Ecto neural progenitor cell (in vitro differentiated cells): ENCODE data around the gene RUFY4.
"Not testable (repeated sequence)": the region's sequence is repeated elsewhere in the genome, so short reads cannot be mapped to it uniquely, and the experiment has no call there.

Source experiments
- DNase-seq: peaks from one replicate; pipeline ENCODE4 v3.0.0-alpha.2; 2018; ENCODE audit warnings: low spot score

The RUFY4 gene

DNA sequence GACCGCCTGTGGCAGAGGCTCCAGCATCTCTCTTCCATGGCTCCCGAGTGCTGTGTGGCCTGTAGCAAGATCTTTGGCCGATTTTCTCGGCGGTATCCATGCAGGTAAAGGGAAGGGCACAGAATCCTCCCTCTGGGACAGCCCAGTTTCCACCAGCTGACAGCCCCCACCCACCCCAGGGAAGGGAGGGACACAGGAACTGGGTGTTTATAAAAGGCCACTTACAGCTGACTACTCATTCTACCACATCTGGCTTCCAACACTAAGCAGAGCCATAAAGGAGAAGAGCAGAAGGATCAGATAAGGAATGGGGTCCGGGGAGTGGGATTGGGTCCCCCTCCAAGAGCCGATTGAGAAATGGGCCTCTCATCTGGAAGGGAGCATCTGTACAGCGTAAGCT, 20.2 kb downstream of the RUFY4 start:
- DNase-seq = no peak

DNA sequence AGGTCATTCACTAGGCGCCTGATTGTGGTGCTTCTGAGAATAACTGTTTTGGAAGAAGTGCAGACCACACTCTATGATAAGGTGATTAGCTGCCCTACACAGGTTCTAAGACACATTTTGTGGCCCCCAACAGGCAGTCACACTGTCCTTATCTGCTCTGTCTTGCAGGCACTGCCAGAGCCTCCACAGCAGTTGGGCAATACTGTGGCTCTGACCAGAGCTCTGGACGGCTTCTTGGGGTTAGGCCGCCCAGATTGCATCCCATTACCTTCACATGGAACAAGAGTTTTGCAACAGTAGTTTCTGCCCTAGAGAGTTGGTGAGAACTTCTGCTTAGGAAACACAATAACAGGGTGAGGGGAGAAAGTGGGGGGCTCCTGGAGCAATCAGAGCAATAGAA, 22.7 kb downstream of the RUFY4 start:
- no peak for DNase-seq

DNA sequence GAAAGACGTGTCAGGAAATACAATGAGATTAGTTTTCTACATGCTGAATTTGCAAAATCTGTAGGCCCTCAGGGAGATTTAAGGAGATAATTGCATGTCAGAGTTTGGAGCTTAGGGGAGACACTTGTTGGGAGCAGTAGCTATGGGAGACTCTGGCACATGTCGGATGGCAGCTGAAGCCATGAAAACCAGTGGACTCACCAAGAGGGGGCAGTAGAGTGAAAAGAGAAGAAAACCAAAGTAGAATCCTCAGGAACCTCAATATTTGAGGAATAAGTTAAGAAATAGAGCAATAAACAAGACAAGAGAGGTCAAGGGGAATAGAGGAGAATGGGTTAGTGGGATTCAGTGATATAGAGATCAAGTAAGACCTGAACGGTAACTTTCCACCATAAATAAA, 24.8 kb downstream of the RUFY4 start:
- no peak for DNase-seq

DNA sequence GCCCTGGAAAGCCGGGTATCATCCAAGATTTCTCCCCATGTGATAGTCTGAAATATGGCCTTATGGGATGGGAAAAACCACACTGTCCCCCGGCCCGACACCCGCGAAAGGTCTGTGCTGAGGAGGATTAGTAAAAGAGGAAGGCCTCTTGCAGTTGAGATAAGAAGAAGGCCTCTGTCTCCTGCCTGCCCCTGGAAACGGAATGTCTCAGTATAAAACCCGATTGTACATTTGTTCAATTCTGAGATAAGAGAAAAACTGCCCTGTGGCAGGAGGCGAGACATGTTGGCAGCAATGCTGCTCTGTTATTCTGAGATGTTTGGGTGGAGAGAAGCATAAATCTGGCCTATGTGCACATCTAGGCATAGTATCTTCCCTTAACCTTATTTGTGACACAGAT, 26.8 kb downstream of the RUFY4 start:
- no peak for DNase-seq

DNA sequence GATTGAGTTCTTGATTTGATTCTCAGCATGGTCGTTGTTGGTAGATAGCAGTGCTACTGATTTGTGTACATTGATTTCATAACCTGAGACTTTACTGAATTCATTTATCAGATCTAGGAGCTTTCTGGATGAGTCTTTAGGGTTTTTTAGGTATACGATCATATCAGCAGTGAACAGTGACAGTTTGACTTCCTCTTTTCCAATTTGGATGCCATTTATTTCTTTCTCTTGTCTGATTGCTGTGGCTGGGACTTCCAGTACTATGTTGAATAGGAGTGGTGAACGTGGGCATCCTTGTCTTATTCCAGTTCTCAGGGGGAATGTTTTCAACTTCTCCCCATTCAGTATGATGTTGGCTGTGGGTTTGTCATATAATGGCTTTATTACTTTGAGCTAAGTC, 28.9 kb downstream of the RUFY4 start:
- DNase-seq = no peak

DNA sequence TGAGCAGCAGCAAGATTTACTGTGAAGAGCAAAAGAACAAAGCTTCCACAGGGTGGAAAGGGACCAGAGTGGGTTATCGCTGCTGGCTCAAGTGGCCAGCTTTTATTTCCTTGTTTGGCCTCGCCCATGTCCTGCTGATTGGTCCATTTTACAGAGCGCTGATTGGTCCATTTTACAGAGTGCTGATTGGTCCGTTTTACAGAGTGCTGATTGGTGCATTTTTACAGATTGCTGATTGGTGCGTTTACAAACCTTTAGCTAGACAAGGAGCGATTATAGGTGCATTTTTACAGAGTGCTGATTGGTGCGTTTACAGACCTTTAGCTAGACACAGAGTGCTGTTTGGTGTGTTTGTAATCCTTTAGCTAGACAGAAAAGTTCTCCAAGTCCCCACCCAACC, 39.8 kb downstream of the RUFY4 start:
- not testable (repeated sequence) for DNase-seq

DNA sequence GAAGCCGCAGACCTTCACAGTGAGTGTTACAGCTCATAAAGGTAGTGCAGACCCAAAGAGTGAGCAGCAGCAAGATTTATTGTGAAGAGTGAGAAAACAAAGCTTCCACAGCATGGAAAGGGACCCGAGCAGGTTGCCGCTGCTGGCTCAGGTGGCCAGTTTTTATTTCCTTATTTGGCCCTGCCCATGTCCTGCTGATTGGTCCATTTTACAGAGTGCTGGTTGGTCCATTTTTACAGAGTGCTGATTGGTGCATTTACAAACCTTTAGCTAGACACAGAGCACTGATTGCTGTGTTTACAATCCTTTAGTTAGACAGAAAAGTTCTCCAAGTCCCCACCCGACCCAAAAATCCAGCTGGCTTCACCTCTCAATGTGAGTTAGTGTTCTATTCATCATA, 52.7 kb downstream of the RUFY4 start:
- DNase-seq = not testable (repeated sequence)

DNA sequence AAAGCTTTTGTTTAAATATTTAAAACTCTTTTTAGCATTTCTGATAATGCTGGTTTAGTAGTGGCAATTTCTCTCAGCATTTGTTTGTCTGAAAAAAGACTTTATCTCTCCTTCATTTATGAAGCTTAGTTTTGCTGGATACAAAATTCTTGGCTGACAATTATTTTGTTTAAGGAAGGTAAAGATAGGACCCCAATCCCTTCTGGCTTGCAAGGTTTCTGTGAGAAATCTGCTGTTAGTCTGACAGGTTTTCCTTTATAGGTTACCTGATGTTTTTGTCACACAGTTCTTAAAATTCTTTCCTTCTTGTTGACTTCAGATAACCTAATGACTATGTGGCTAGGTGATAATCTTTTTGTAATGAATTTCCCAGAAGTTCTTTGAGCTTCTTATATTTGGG, 53.2 kb downstream of the RUFY4 start:
- not testable (repeated sequence) for DNase-seq

DNA sequence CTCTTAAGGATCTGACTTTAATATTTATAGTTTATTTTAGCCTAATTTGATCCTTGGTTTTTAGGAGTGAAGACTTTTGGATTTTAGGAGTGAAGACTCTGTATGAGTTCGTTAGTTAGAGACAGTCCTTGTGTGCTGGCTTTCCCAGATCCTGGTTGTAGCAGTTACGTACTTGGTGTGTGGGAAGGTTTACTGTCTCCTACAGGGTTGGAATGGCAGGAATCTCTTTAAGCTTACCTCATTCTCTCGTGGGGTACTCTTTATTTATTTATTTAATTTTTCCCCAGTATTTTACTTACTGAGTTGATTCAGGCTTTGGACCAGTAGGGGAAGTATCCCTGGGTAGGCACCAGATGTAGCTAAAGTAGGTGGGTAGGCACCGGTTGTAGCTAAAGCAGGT, 54.9 kb downstream of the RUFY4 start:
- no peak for DNase-seq

DNA sequence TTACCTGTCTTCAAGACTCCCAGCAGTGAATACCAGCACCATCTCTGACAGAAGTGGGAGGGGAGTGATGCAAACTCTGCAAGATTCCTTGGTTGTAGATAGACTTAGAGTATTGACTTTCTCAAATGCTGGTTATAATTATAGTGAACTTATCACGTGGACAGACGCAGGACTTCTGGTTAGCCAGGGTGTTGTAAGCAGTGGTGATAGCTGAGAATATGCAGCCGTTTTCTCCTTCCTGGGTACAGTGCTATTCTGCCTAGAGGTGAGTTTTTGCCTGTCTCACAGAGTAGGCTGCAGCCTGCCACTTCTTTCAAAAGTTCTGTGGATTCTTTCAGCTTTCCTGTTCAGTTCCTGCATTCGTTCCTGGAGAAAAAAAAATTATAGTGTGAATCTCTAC, 56.0 kb downstream of the RUFY4 start:
- DNase-seq = no peak

DNA sequence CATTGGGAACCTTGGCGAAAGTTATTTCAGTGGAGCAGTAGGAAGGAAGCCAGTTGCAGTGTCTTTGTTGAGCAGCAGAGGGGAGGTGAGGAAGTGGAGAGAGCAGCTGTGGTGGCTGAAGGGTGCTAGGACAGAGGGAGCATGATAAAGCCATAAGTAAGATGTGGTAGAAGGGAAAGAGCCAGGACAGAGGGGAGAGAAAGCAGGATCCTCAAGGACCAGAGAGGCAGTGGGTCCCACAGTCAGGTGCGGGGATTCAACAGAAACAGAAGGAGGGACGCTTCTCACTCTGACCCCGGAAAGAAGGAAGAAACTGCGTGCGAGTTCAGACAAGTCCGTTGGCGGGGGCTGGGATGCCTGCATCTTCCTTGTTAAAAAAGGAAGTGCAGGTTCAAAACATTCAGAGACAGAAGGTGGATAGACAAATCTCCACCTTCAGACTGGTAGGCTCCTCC, 56.6 kb downstream of the RUFY4 start, which contains the start of gene CXCR2:
Gene CXCR2, plus strand, starts transcription at position 403 of the 455 bp plus-strand sequence. CDS start 8,774 bp downstream, outside the sequence.
- DNase-seq = no peak

DNA sequence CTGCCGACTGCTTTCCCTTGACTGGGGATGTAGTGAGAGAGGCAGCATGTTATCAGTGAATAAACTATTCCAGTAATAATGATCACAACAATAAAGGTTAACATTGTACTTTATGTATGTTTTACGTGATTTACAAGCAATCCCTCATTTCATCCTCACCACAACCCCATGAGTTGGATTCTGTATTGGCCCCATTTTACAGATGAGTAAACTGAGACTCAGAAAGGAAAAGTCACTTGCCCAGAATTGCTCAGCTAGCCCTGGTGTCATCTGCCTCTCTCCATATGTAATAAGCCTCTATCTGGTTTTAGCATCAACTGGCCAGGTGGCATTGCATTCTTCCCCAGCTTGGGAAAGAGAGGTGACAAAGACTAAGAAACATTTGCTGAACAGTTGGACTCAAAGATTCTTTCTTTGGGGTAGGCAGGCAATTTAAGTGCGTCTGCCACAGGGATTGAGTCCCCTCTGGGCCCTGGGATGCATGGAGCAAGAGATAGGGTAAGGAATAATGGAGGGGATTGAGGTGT, 58.9 kb downstream of the RUFY4 start:
- DNase-seq = no peak

DNA sequence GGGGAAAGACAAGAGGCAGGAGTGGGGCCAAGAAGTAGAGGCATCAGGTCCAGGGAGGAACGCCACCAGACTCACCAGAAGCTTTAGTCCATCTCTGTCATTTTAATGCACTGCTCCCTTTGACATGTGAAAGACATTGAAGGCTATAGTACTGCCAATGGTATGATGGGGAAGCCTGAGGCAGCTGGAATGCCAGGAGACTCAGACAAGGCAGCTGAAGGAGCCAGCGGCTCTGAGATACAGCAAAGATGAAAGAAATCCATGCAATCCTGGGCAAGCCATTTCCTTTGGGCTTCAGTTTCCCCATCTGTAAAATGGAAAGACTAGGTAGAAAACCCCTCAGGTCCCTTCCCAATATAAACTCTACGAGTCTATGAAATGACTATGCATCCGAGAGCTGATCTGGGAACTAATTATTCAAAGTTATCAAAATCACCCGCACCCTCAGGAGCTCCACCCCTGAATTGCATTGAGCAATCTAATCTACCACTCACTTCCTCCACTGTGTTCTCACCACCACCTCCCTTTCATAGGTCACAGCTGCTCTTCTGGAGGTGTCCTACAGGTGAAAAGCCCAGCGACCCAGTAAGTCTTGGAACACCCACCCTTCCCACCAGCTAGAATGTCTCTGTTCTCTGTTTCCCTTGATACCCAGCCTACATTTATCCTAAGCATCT, 59.9 kb downstream of the RUFY4 start:
- no peak for DNase-seq

DNA sequence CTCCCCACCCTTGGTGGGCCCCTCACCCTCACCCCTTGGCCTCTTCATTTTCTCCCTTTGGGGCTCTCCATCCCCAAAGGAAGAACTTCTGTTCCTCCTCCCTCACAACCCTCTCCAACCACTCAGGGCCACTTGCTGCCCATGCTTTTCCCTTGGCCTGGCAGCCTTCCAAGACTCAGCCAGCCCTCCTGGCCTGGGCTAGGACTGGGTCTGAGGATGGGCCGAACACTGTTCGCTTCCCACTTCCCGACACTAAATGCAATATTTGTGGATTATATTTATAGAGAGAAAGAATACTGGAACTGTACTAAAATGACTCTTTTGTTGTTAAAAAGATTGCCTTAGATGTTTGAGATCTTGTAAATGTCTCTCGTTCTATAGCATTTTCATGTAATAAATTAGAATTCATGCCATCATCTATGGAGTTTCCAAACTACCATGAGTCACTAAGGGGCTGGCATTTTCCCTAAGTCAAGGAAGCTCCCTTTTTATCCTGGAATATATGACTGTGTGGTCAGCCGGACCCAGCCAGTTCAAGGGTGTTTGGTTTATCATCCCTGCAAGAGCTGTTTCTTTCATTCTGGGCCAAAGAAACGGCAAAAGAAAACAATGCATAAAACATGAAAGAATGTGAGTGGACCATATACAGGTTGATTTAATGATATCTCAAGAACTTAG, 60.5 kb downstream of the RUFY4 start:
- no peak for DNase-seq

DNA sequence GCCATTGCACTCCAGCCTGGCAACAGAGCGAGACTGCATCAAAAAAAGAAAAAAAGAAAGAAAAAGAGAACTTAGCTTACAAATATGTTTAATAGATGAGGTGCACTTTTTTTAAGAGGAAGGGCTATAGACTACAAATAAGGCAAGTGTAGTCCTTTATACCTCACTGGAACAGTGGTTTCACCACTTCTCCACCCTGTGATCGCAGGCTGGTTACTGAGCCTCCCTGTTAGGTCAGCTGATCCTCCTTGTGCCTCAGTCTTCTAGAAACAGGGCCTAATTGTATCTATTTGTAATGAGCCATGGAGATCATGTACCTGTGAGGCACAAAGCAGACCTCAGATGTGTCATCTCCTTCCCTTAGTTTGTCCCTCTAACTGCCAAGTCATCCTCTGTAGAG, 61.3 kb downstream of the RUFY4 start:
- DNase-seq = no peak

DNA sequence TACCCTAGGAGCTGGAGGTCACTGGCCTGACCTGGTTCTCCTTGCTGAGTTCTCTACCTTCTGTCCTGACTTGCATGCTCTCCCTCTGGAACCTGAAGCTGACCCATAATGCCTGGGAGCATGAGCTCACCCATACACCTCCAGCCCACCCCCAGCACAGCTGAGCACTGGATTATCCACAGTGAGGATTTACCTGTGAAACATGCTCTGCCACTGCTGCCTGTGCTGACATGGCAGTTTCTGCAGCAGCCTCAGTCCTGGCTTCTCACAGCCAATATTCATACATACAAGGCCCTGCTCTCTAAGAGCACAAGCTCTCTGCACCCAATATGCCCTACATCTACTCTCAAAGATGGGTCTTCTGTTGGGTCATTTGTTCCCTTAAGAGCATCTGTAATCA, 61.8 kb downstream of the RUFY4 start:
- DNase-seq = no peak

DNA sequence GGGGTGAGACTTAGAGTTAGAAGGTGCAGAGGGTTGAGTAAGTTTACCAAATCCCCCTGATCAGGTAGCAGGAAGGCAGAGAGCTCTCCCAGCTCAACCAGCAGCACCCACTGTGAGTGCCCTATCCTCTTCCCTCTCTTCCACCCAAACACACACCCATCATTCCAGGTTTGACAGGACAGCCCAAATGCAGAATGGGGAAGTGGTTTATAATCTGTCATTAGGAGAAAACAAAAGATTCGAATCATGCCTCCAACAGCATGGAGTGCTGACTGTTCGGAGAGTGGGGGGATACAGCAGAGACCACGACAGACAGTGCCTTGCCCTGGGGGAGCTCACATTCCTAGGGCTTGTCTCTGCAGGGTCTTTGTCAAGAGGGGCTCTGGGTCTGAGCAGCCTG, 68.5 kb downstream of the RUFY4 start:
- DNase-seq = no peak

DNA sequence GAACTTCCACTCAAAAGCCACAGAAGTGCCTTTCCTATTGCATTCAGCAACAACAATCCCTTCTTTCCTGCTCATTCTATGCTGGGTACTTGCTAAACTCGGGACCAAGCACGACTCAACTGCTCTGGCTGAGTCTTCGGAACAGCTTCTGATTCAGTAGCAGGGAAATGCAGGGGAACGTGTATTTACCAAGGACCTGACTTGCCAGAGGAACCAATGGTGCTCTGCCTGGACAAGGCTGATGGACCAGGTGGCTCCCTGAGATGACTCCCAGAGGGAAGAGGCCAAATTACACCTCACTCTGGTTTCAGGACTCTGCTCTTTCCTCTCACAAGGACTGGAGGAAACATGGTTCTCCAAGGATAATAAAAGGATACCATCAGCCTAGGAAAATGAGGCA, 69.0 kb downstream of the RUFY4 start:
- DNase-seq = no peak
